ENCODE results near the gene NQO2. TPM values are rescaled to one million over a fixed set of nuclear protein-coding genes. Genes with fewer than 3 reads are reported as not detected.

The NQO2 gene
- total and polyA plus RNA-seq, 10 of the 15 experiments (the other 5 are each of a cell fraction or from before 2014, with no cell fraction given) = 0.55 to 2.6 (median 0.80) TPM

DNA sequence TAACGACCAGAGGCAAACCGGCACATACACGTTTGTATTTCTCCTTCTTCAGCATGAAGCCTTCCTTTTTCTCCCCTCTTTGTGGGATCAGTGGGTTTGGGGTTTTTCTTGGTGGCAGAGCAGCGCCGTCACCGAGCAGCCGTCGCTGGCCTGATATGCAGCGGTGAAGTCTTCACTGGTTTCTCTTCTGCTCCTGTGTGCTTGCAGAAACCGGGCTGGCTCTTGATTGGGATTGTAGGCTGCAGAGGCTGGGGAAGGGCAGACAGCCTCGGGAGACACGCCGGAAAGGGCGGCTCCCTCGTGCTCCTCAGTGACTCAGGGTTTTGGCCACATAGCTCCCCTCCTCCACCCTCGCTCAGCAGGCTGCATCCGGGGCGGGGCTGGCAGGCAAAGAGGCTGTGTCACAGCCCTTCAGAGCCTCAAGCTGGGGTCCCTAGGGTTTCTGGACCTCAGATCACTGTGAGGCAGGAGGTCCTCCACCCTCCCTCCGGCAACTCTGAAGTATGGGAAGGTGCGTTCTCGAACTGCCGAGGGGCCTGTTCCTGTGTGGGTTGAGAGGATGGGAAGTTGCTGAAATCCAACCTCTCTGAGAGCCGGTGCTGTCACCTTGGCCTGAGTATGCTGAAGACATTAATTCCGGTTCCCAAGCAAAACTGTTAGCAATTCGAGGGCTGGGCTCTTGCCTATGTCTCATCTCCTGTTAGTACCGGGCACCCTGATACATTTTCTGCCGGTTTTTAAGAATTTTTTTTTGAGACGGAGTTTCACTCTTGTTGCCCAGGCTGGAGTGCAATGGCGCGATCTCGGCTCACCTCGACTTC, 24.2 kb downstream of the NQO2 start (continued):
- TF ChIP-seq, protein P1, sequence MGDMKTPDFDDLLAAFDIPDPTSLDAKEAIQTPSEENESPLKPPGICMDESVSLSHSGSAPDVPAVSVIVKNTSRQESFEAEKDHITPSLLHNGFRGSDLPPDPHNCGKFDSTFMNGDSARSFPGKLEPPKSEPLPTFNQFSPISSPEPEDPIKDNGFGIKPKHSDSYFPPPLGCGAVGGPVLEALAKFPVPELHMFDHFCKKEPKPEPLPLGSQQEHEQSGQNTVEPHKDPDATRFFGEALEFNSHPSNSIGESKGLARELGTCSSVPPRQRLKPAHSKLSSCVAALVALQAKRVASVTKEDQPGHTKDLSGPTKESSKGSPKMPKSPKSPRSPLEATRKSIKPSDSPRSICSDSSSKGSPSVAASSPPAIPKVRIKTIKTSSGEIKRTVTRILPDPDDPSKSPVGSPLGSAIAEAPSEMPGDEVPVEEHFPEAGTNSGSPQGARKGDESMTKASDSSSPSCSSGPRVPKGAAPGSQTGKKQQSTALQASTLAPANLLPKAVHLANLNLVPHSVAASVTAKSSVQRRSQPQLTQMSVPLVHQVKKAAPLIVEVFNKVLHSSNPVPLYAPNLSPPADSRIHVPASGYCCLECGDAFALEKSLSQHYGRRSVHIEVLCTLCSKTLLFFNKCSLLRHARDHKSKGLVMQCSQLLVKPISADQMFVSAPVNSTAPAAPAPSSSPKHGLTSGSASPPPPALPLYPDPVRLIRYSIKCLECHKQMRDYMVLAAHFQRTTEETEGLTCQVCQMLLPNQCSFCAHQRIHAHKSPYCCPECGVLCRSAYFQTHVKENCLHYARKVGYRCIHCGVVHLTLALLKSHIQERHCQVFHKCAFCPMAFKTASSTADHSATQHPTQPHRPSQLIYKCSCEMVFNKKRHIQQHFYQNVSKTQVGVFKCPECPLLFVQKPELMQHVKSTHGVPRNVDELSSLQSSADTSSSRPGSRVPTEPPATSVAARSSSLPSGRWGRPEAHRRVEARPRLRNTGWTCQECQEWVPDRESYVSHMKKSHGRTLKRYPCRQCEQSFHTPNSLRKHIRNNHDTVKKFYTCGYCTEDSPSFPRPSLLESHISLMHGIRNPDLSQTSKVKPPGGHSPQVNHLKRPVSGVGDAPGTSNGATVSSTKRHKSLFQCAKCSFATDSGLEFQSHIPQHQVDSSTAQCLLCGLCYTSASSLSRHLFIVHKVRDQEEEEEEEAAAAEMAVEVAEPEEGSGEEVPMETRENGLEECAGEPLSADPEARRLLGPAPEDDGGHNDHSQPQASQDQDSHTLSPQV (IDR thresholded peaks at IDR 0.05) = no peak
- TF ChIP-seq ZNF622 (IDR thresholded peaks at IDR 0.05) (no peak), RUNX3 (IDR thresholded peaks at IDR 0.05; ENCODE audit: low read length) (peak; percentile 62), POU2F2 (IDR thresholded peaks at IDR 0.05; ENCODE audit: borderline replicate concordance, low read depth, low read length) (peak; percentile 63; the same call in 1 of the 3 replicates), ZNF24 (IDR thresholded peaks at IDR 0.05) (no peak), ZNF384 (IDR thresholded peaks at IDR 0.05; ENCODE audit: borderline replicate concordance, low read depth, low read length) (no peak), POLR2AphosphoS5 (IDR thresholded peaks at IDR 0.05; ENCODE audit: low read length) (peak; percentile 62), ZSCAN29 (IDR thresholded peaks at IDR 0.05) (no peak), KLF5 (IDR thresholded peaks at IDR 0.05; ENCODE audit: partially characterized antibody) (no peak), POLR2AphosphoS2 (IDR thresholded peaks at IDR 0.05; ENCODE audit: low read depth, low read length) (no peak)
- TF ChIP-seq, protein P2, sequence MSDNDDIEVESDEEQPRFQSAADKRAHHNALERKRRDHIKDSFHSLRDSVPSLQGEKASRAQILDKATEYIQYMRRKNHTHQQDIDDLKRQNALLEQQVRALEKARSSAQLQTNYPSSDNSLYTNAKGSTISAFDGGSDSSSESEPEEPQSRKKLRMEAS (IDR thresholded peaks at IDR 0.05; ENCODE audit: low read depth, low read length) = peak; percentile 89
- TF ChIP-seq, protein P3, sequence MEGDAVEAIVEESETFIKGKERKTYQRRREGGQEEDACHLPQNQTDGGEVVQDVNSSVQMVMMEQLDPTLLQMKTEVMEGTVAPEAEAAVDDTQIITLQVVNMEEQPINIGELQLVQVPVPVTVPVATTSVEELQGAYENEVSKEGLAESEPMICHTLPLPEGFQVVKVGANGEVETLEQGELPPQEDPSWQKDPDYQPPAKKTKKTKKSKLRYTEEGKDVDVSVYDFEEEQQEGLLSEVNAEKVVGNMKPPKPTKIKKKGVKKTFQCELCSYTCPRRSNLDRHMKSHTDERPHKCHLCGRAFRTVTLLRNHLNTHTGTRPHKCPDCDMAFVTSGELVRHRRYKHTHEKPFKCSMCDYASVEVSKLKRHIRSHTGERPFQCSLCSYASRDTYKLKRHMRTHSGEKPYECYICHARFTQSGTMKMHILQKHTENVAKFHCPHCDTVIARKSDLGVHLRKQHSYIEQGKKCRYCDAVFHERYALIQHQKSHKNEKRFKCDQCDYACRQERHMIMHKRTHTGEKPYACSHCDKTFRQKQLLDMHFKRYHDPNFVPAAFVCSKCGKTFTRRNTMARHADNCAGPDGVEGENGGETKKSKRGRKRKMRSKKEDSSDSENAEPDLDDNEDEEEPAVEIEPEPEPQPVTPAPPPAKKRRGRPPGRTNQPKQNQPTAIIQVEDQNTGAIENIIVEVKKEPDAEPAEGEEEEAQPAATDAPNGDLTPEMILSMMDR (IDR thresholded peaks at IDR 0.05 in 2 of 3, conservative IDR thresholded peaks at IDR 0.05 in 1 of 3; ENCODE audit: control insufficient read depth in 2 of 3, extremely low read depth in 1 of 3, insufficient read depth in 1 of 3, low read depth in 3 of 3, low read length in 3 of 3) = no peak
- TF ChIP-seq, protein P4, sequence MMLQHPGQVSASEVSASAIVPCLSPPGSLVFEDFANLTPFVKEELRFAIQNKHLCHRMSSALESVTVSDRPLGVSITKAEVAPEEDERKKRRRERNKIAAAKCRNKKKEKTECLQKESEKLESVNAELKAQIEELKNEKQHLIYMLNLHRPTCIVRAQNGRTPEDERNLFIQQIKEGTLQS (IDR thresholded peaks at IDR 0.05; ENCODE audit: borderline replicate concordance, extremely low read depth, low read depth, low read length) = no peak
- TF ChIP-seq, protein P5, sequence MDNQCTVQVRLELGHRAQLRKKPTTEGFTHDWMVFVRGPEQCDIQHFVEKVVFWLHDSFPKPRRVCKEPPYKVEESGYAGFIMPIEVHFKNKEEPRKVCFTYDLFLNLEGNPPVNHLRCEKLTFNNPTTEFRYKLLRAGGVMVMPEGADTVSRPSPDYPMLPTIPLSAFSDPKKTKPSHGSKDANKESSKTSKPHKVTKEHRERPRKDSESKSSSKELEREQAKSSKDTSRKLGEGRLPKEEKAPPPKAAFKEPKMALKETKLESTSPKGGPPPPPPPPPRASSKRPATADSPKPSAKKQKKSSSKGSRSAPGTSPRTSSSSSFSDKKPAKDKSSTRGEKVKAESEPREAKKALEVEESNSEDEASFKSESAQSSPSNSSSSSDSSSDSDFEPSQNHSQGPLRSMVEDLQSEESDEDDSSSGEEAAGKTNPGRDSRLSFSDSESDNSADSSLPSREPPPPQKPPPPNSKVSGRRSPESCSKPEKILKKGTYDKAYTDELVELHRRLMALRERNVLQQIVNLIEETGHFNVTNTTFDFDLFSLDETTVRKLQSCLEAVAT (IDR thresholded peaks at IDR 0.05) = peak; percentile 35; the same call in 1 of the 2 replicates
- TF ChIP-seq, protein P6, sequence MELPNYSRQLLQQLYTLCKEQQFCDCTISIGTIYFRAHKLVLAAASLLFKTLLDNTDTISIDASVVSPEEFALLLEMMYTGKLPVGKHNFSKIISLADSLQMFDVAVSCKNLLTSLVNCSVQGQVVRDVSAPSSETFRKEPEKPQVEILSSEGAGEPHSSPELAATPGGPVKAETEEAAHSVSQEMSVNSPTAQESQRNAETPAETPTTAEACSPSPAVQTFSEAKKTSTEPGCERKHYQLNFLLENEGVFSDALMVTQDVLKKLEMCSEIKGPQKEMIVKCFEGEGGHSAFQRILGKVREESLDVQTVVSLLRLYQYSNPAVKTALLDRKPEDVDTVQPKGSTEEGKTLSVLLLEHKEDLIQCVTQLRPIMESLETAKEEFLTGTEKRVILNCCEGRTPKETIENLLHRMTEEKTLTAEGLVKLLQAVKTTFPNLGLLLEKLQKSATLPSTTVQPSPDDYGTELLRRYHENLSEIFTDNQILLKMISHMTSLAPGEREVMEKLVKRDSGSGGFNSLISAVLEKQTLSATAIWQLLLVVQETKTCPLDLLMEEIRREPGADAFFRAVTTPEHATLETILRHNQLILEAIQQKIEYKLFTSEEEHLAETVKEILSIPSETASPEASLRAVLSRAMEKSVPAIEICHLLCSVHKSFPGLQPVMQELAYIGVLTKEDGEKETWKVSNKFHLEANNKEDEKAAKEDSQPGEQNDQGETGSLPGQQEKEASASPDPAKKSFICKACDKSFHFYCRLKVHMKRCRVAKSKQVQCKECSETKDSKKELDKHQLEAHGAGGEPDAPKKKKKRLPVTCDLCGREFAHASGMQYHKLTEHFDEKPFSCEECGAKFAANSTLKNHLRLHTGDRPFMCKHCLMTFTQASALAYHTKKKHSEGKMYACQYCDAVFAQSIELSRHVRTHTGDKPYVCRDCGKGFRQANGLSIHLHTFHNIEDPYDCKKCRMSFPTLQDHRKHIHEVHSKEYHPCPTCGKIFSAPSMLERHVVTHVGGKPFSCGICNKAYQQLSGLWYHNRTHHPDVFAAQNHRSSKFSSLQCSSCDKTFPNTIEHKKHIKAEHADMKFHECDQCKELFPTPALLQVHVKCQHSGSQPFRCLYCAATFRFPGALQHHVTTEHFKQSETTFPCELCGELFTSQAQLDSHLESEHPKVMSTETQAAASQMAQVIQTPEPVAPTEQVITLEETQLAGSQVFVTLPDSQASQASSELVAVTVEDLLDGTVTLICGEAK (IDR thresholded peaks at IDR 0.05; ENCODE audit: borderline replicate concordance) = peak; percentile 36; the same call in 1 of the 2 replicates
